ENCODE measurements around the gene FNBP1L. TPM values are rescaled to one million over a fixed set of nuclear protein-coding genes. Genes with fewer than 3 reads are reported as not detected.
A peak's percentile ranks its signal among the peaks of the same experiment; 100 is the strongest.

The FNBP1L gene
- total and polyA plus RNA-seq, 7 donors, result 5.3 to 21.4 (median 16.3) TPM

- intact Hi-C loops (cut with DNase I), result no loop called here
- Histone ChIP-seq H3K27ac (peak overlapping the region; percentile 75), H3K27me3 (ENCODE audit: insufficient read depth in 3 of 3, low read length in 2 of 3) (no peaks in the 10 kb centered on the region), H3K4me3 (no peak overlapping the region), H3K36me3 (ENCODE audit: insufficient read depth in 1 of 2, low read depth in 1 of 2) (peaks cover 0 to 96% of the 10 kb centered on the region in 2 donors), H3K9me3 (no peaks in the 10 kb centered on the region), H3K4me1 (peaks cover 28% of the 10 kb centered on the region)
- TF ChIP-seq CTCF (IDR thresholded peaks at IDR 0.05), result no peak
- DNase-seq (peak; percentile 53 to 65), ATAC-seq (peak; percentile 88 to 93 (median 92))
- WGBS, 3 donors, result 76 to 86% (median 82%) methylated on average over 15 of the region's 15 CpGs
Measured at GRCh38 chr1:93567255-93567918, 119.5 kb downstream of the FNBP1L start.

- WGBS, 3 donors, result 90 to 94% (median 90%) methylated on average over 2 of the region's 2 CpGs
- intact Hi-C loops (cut with DNase I), result no loop called here
- Histone ChIP-seq H3K4me3 (no peak overlapping the region), H3K4me1 (peaks cover 37% of the 10 kb centered on the region), H3K9me3 (no peaks in the 10 kb centered on the region), H3K27me3 (ENCODE audit: insufficient read depth in 3 of 3, low read length in 2 of 3) (no peaks in the 10 kb centered on the region), H3K36me3 (ENCODE audit: insufficient read depth in 1 of 2, low read depth in 1 of 2) (peaks cover 0 to 84% of the 10 kb centered on the region in 2 donors), H3K27ac (peak overlapping the region; percentile 75)
- ATAC-seq (no peak), DNase-seq (no peak)
- no peak for TF ChIP-seq CTCF (IDR thresholded peaks at IDR 0.05)
Measured at GRCh38 chr1:93569489-93569888, 121.6 kb downstream of the FNBP1L start.

GRCh38 chr1:93571623-93572310, 123.8 kb downstream of the FNBP1L start:
- intact Hi-C loops (cut with DNase I), result no loop called here
- Histone ChIP-seq H3K4me3 (no peak overlapping the region), H3K27me3 (ENCODE audit: insufficient read depth in 3 of 3, low read length in 2 of 3) (no peaks in the 10 kb centered on the region), H3K27ac (peak overlapping the region; percentile 39), H3K36me3 (ENCODE audit: insufficient read depth in 1 of 2, low read depth in 1 of 2) (peaks cover 3 to 75% of the 10 kb centered on the region in 2 donors), H3K4me1 (peaks cover 59% of the 10 kb centered on the region), H3K9me3 (no peaks in the 10 kb centered on the region)
- DNase-seq (no peak), ATAC-seq (no peak)
- WGBS, 3 donors, result 94 to 96% (median 96%) methylated on average over 12 of the region's 12 CpGs
- no peak for TF ChIP-seq CTCF (IDR thresholded peaks at IDR 0.05)

- DNase-seq (no peak), ATAC-seq (peak; percentile 56 to 73 (median 60))
- Histone ChIP-seq H3K9me3 (no peaks in the 10 kb centered on the region), H3K4me3 (no peak overlapping the region), H3K36me3 (ENCODE audit: insufficient read depth in 1 of 2, low read depth in 1 of 2) (peaks cover 3 to 56% of the 10 kb centered on the region in 2 donors), H3K27me3 (ENCODE audit: insufficient read depth in 3 of 3, low read length in 2 of 3) (no peaks in the 10 kb centered on the region), H3K27ac (peak overlapping the region; percentile 88), H3K4me1 (peaks cover 68% of the 10 kb centered on the region)
- intact Hi-C loops (cut with DNase I), result no loop called here
- no peak for TF ChIP-seq CTCF (IDR thresholded peaks at IDR 0.05)
- WGBS, 3 donors, result 14 to 39% (median 27%) methylated on average over 1 of the region's 1 CpG
Measured at GRCh38 chr1:93573940-93574469, 126.1 kb downstream of the FNBP1L start.

All from psoas muscle (tissue), 8 donors.